Mucosa of stomach (tissue), 1 donor: Measurements from ENCODE around the gene EPB41L2.
"Not testable (repeated sequence)": the region's sequence is repeated elsewhere in the genome, so short reads cannot be mapped to it uniquely, and the experiment has no call there.

Experiments used
- H3K27me3 ChIP-seq: one replicate; pipeline ENCODE4 v1.7.0; 2013; ENCODE audit warnings: mild to moderate bottlenecking, low read length; ENCODE audit not compliant: control insufficient read depth, insufficient read depth
- H3K36me3 ChIP-seq: one replicate; pipeline ENCODE4 v1.7.0; 2013; ENCODE audit warnings: low read length; ENCODE audit not compliant: control insufficient read depth, insufficient read depth
- H3K4me1 ChIP-seq: one replicate; pipeline ENCODE4 v1.7.0; 2013; ENCODE audit warnings: mild to moderate bottlenecking, low read length; ENCODE audit not compliant: control insufficient read depth, insufficient read depth
- H3K4me3 ChIP-seq: one replicate; pipeline ENCODE4 v1.7.0; 2013; ENCODE audit warnings: low read length
- H3K9ac ChIP-seq: one replicate; pipeline ENCODE4 v1.7.0; 2013; ENCODE audit warnings: mild to moderate bottlenecking, low read length, moderate library complexity
- H3K9me3 ChIP-seq: one replicate; pipeline ENCODE4 v1.7.0; 2013; ENCODE audit warnings: mild to moderate bottlenecking, low read length, moderate library complexity; ENCODE audit not compliant: control insufficient read depth
- donor health status: Pancreatic carcinoma.

EPB41L2 gene

GRCh38 chr6:131063028-131063763 is at the start of gene EPB41L2:
EPB41L2 (minus strand) TSS chr6:131063245; CDS start chr6:130956485, 106,760 bp downstream.
- Histone ChIP-seq H3K36me3 (no peaks in the 10 kb centered on the region), H3K4me1 (peaks cover 24% of the 10 kb centered on the region), H3K9ac (peak within 1 kb of the TSS; percentile 67), H3K27me3 (no peaks in the 10 kb centered on the region), H3K4me3 (peak within 1 kb of the TSS; percentile 73), H3K9me3 (no peaks in the 10 kb centered on the region)

- Histone ChIP-seq H3K4me3 (no peak overlapping the region), H3K9me3 (no peaks in the 10 kb centered on the region), H3K27me3 (no peaks in the 10 kb centered on the region), H3K4me1 (peaks cover 5% of the 10 kb centered on the region), H3K9ac (no peak overlapping the region), H3K36me3 (no peaks in the 10 kb centered on the region)
These were observed 49.2 kb upstream of the EPB41L2 start for GRCh38 chr6:131112249-131112648.

- no peak overlapping the region for H3K9ac ChIP-seq
- H3K4me3 ChIP-seq: no peak overlapping the region
- no peaks in the 10 kb centered on the region for H3K36me3 ChIP-seq
- H3K27me3 ChIP-seq: no peaks in the 10 kb centered on the region
- H3K9me3 ChIP-seq: no peaks in the 10 kb centered on the region
- peaks cover 5% of the 10 kb centered on the region for H3K4me1 ChIP-seq
These were observed 44.1 kb upstream of the EPB41L2 start for GRCh38 chr6:131107151-131107550.

GRCh38 chr6:131103901-131104300 is 40.9 kb upstream of the EPB41L2 start:
- Histone ChIP-seq H3K4me1 (peaks cover 5% of the 10 kb centered on the region), H3K27me3 (no peaks in the 10 kb centered on the region), H3K4me3 (no peak overlapping the region), H3K9me3 (no peaks in the 10 kb centered on the region), H3K9ac (no peak overlapping the region), H3K36me3 (no peaks in the 10 kb centered on the region)

GRCh38 chr6:131103296-131103695 is 40.3 kb upstream of the EPB41L2 start:
- no peak overlapping the region for H3K9ac ChIP-seq
- H3K27me3 ChIP-seq: no peaks in the 10 kb centered on the region
- no peak overlapping the region for H3K4me3 ChIP-seq
- H3K36me3 ChIP-seq: no peaks in the 10 kb centered on the region
- H3K9me3 ChIP-seq: no peaks in the 10 kb centered on the region
- H3K4me1 ChIP-seq: peaks cover 5% of the 10 kb centered on the region

GRCh38 chr6:131101911-131102680 is 39.1 kb upstream of the EPB41L2 start:
- Histone ChIP-seq H3K4me3 (no peak overlapping the region), H3K36me3 (no peaks in the 10 kb centered on the region), H3K4me1 (no peaks in the 10 kb centered on the region), H3K9ac (no peak overlapping the region), H3K27me3 (no peaks in the 10 kb centered on the region), H3K9me3 (no peaks in the 10 kb centered on the region)

GRCh38 chr6:131096786-131097185 is 33.7 kb upstream of the EPB41L2 start:
- no peaks in the 10 kb centered on the region for H3K27me3 ChIP-seq
- no peak overlapping the region for H3K4me3 ChIP-seq
- no peak overlapping the region for H3K9ac ChIP-seq
- no peaks in the 10 kb centered on the region for H3K36me3 ChIP-seq
- no peaks in the 10 kb centered on the region for H3K4me1 ChIP-seq
- H3K9me3 ChIP-seq: no peaks in the 10 kb centered on the region

GRCh38 chr6:131093334-131093733 is 30.3 kb upstream of the EPB41L2 start:
- Histone ChIP-seq H3K4me3 (no peak overlapping the region), H3K4me1 (no peaks in the 10 kb centered on the region), H3K9ac (no peak overlapping the region), H3K9me3 (no peaks in the 10 kb centered on the region), H3K27me3 (no peaks in the 10 kb centered on the region), H3K36me3 (no peaks in the 10 kb centered on the region)

GRCh38 chr6:131091944-131092343 is 28.9 kb upstream of the EPB41L2 start:
- not testable (repeated sequence) for H3K4me3 ChIP-seq, H3K9me3 ChIP-seq, H3K27me3 ChIP-seq, H3K4me1 ChIP-seq, H3K9ac ChIP-seq, H3K36me3 ChIP-seq

- H3K9ac ChIP-seq, H3K27me3 ChIP-seq, H3K9me3 ChIP-seq, H3K36me3 ChIP-seq, H3K4me1 ChIP-seq, H3K4me3 ChIP-seq: not testable (repeated sequence)
These were observed 27.3 kb upstream of the EPB41L2 start for GRCh38 chr6:131090339-131090738.

- H3K4me3 ChIP-seq: no peak overlapping the region
- H3K9me3 ChIP-seq: no peaks in the 10 kb centered on the region
These were observed 21.9 kb upstream of the EPB41L2 start for GRCh38 chr6:131084982-131085381.

GRCh38 chr6:131083687-131084086 is 20.6 kb upstream of the EPB41L2 start:
- Histone ChIP-seq H3K9ac (no peak overlapping the region), H3K4me3 (no peak overlapping the region), H3K9me3 (no peaks in the 10 kb centered on the region), H3K36me3 (no peaks in the 10 kb centered on the region), H3K27me3 (no peaks in the 10 kb centered on the region), H3K4me1 (peaks cover 7% of the 10 kb centered on the region)

More at GRCh38 chr6:131084982-131085381, 21.9 kb upstream of the EPB41L2 start:
- Histone ChIP-seq H3K9ac (no peak overlapping the region), H3K36me3 (no peaks in the 10 kb centered on the region), H3K27me3 (no peaks in the 10 kb centered on the region), H3K4me1 (peaks cover 7% of the 10 kb centered on the region)
